ENCODE measurements around the gene INPP5E.
A peak's percentile ranks its signal among the peaks of the same experiment; 100 is the strongest.

The INPP5E gene

DNA sequence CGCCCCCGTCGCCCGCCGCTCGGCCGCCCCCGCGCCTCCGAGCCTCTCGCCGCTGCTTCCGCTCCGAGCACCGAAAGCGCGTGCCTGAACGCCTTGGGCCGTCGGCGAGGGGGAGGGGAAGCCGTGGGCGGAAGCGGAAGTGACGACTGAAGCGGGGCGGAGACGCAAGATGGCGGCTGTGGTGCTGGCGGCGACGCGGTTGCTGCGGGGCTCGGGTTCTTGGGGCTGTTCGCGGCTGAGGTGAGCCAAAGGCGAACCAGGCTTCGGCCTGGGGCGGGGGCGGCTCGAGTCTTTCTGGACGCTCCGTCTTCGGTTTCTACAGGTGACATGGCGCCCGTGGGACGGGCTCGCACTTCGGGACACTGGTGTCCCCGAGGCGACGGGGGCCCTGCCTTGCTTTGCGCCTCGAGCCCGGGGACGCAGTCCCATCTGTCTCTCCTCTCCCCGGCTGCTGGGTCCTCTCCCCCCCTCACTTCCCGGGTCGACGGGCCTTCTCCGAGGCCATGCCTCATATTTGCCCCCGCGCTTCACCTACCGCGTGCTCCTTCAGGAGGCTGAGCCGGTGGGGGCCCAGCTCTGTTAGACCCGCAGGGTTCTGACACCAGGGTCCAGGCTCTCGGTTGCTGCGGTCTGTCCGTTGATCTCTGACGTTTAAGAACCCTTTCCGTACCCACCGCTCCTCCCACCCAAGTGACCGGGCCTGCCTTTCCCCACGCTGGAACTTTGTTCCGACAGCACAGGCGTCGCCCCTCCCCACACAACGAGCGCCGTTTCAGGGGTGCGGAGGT, 29.0 kb downstream of the INPP5E start, which contains the start of the genes ENTR1 and PMPCA:
ENTR1 (minus strand) TSS at position 115 of the 788 bp plus-strand sequence. CDS start 217 bp downstream, outside the sequence.
PMPCA (plus strand) TSS at position 159 of the 788 bp plus-strand sequence; CDS start at position 170, 11 bp downstream.
- Histone ChIP-seq H3K4me3 (ENCODE audit: low read depth, low read length) (peak within 1 kb of the TSS; percentile 75), H3K4me1 (ENCODE audit: control insufficient read depth, insufficient read depth, low read length) (peaks cover 11% of the 10 kb centered on the region), H3K9me3 (ENCODE audit: control insufficient read depth, insufficient read depth, low read depth, low read length) (no peaks in the 10 kb centered on the region), H3K36me3 (ENCODE audit: control insufficient read depth in 2 of 2, insufficient read depth in 1 of 2, low read length in 2 of 2) (peaks cover 10 to 68% of the 10 kb centered on the region in 2 experiments; a peak in 2 of 3 replicates), H3K27ac (ENCODE audit: extremely low read depth, low read depth, low read length) (peak within 1 kb of the TSS; percentile 89; the same call in 1 of the 2 replicates)
- CTCF ChIA-PET = interaction anchor here (0.5 to 2.6 kb wide), 10 partner anchors 10 to 430 kb away, joined by 3 to 28 read pairs (median 4); partner anchors contain the start of genes DNLZ and INPP5E
- POLR2A ChIA-PET = interaction anchor here (0.6 to 2.8 kb wide), 12 partner anchors 9 to 143 kb away, joined by 3 to 13 read pairs (median 4); partner anchors contain the start of gene DNLZ
- TF ChIP-seq ZNF473 (tag by site-specific recombination; IDR thresholded peaks at IDR 0.05) (no peak), ZNF560 (tag by site-specific recombination; IDR thresholded peaks at IDR 0.05; ENCODE audit: borderline replicate concordance) (no peak), ZNF530 (tag by site-specific recombination; IDR thresholded peaks at IDR 0.05; ENCODE audit: low read depth) (no peak), ZNF48 (tag by site-specific recombination; IDR thresholded peaks at IDR 0.05) (no peak), ZNF350 (tag by site-specific recombination; IDR thresholded peaks at IDR 0.05) (no peak), KLF16 (tag by site-specific recombination; IDR thresholded peaks at IDR 0.05) (peak; percentile 85), ZNF596 (tag by site-specific recombination; IDR thresholded peaks at IDR 0.05) (no peak), GLI2 (tag by site-specific recombination; IDR thresholded peaks at IDR 0.05; ENCODE audit: borderline replicate concordance, low read depth) (no peak), ZNF426 (tag by site-specific recombination; IDR thresholded peaks at IDR 0.05) (no peak), ZNF677 (tag by site-specific recombination; IDR thresholded peaks at IDR 0.05) (no peak), ZFP69B (tag by site-specific recombination; IDR thresholded peaks at IDR 0.05) (no peak), ZFP41 (tag by site-specific recombination; IDR thresholded peaks at IDR 0.05; ENCODE audit: borderline replicate concordance) (no peak), ZNF140 (tag by site-specific recombination; IDR thresholded peaks at IDR 0.05) (no peak), KLF8 (tag by site-specific recombination; IDR thresholded peaks at IDR 0.05) (peak; percentile 56; the same call in 1 of the 2 replicates), OSR2 (tag by site-specific recombination; IDR thresholded peaks at IDR 0.05) (no peak), ZNF585B (tag by site-specific recombination; IDR thresholded peaks at IDR 0.05) (no peak), ZNF433 (tag by site-specific recombination; IDR thresholded peaks at IDR 0.05; ENCODE audit: low read depth) (no peak), ZNF266 (tag by site-specific recombination; IDR thresholded peaks at IDR 0.05; ENCODE audit: low read depth) (no peak), TRIM28 (IDR thresholded peaks at IDR 0.05; ENCODE audit: borderline replicate concordance, low read length) (no peak), ZNF23 (tag by site-specific recombination; IDR thresholded peaks at IDR 0.05; ENCODE audit: borderline replicate concordance) (no peak), SCRT1 (tag by site-specific recombination; IDR thresholded peaks at IDR 0.05; ENCODE audit: borderline replicate concordance) (no peak), OVOL3 (tag by site-specific recombination; IDR thresholded peaks at IDR 0.05) (no peak), ZNF114 (tag by site-specific recombination; IDR thresholded peaks at IDR 0.05) (no peak), ZNF561 (tag by site-specific recombination; IDR thresholded peaks at IDR 0.05; ENCODE audit: borderline replicate concordance) (no peak), YY1 (tag by site-specific recombination; IDR thresholded peaks at IDR 0.05) (peak; percentile 92)
- TF ChIP-seq, protein P1, sequence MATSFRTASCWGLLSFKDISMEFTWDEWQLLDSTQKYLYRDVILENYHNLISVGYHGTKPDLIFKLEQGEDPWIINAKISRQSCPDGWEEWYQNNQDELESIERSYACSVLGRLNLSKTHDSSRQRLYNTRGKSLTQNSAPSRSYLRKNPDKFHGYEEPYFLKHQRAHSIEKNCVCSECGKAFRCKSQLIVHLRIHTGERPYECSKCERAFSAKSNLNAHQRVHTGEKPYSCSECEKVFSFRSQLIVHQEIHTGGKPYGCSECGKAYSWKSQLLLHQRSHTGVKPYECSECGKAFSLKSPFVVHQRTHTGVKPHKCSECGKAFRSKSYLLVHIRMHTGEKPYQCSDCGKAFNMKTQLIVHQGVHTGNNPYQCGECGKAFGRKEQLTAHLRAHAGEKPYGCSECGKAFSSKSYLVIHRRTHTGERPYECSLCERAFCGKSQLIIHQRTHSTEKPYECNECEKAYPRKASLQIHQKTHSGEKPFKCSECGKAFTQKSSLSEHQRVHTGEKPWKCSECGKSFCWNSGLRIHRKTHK (tag by site-specific recombination; IDR thresholded peaks at IDR 0.05) = no peak
- TF ChIP-seq, protein P2, sequence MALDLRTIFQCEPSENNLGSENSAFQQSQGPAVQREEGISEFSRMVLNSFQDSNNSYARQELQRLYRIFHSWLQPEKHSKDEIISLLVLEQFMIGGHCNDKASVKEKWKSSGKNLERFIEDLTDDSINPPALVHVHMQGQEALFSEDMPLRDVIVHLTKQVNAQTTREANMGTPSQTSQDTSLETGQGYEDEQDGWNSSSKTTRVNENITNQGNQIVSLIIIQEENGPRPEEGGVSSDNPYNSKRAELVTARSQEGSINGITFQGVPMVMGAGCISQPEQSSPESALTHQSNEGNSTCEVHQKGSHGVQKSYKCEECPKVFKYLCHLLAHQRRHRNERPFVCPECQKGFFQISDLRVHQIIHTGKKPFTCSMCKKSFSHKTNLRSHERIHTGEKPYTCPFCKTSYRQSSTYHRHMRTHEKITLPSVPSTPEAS (tag by site-specific recombination; IDR thresholded peaks at IDR 0.05) = no peak
- TF ChIP-seq, protein P3, sequence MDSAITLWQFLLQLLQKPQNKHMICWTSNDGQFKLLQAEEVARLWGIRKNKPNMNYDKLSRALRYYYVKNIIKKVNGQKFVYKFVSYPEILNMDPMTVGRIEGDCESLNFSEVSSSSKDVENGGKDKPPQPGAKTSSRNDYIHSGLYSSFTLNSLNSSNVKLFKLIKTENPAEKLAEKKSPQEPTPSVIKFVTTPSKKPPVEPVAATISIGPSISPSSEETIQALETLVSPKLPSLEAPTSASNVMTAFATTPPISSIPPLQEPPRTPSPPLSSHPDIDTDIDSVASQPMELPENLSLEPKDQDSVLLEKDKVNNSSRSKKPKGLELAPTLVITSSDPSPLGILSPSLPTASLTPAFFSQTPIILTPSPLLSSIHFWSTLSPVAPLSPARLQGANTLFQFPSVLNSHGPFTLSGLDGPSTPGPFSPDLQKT (IDR thresholded peaks at IDR 0.05; ENCODE audit: borderline replicate concordance, low read depth, low read length) = no peak; the same call in 1 of the 2 replicates
- TF ChIP-seq, protein P4, sequence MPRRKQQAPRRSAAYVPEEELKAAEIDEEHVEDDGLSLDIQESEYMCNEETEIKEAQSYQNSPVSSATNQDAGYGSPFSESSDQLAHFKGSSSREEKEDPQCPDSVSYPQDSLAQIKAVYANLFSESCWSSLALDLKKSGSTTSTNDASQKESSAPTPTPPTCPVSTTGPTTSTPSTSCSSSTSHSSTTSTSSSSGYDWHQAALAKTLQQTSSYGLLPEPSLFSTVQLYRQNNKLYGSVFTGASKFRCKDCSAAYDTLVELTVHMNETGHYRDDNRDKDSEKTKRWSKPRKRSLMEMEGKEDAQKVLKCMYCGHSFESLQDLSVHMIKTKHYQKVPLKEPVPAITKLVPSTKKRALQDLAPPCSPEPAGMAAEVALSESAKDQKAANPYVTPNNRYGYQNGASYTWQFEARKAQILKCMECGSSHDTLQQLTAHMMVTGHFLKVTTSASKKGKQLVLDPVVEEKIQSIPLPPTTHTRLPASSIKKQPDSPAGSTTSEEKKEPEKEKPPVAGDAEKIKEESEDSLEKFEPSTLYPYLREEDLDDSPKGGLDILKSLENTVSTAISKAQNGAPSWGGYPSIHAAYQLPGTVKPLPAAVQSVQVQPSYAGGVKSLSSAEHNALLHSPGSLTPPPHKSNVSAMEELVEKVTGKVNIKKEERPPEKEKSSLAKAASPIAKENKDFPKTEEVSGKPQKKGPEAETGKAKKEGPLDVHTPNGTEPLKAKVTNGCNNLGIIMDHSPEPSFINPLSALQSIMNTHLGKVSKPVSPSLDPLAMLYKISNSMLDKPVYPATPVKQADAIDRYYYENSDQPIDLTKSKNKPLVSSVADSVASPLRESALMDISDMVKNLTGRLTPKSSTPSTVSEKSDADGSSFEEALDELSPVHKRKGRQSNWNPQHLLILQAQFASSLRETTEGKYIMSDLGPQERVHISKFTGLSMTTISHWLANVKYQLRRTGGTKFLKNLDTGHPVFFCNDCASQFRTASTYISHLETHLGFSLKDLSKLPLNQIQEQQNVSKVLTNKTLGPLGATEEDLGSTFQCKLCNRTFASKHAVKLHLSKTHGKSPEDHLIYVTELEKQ (tag by site-specific recombination; IDR thresholded peaks at IDR 0.05; ENCODE audit: borderline replicate concordance) = 0 out of 2 replicates have a peak, but pooled peaks have one; percentile 14

Measured in HEK293 (cell line).